DMS 273 treated with DMSO at 0.1 percent for 48 hours (cell line): ENCODE results near the gene PDZD2.

Experiments used
- DNase-seq: peaks from one replicate; lab custom pipeline; 2025; lab: John Stamatoyannopoulos, UW

The PDZD2 gene

DNA sequence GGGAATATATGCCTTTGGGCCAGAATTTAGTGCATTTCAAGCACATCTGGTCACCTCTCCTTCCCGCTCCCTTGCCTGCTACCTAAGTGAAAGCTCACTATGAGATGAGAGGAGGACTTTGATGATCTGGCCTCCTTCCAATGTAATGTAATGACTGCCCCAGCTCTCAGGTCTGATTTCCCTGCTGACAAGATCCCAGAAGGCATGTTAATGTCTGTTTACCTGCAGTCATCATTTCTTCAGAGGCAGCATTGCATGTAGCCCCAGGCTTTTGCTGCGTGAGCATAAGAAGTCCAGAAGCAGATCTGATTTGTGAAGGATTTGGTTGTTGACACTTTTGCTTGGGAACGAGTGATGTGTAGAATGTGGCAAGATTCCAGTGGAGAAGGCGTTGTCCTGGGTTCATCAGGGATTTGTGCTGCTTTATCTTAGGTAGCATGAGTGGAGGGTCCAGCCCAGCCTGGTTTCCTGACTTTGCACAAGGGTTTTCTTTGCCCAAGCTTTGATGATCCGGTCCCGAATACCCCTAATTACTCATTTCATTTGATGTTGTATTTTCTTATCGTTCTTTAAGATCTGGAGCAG, 342.5 kb downstream of the PDZD2 start:
- no peak for DNase-seq

DNA sequence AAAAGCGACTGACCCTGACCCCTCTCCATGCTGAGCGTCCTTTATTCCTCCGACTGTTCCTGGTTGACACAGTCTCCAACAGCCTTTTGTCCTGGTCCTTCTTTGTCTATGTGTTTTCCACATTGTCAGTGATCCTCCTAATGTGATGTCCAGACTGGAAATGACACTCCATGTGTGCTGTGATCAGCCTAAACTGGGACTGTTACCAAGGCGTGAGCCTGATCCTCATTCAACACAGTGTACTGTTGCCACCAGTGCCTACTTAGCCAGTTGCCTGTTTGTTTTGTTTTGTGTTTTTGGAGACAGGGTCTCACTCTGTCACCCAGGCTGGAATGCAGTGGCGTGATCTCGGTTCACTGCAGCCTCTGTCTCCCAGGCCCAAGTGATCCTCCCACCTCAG, 343.1 kb downstream of the PDZD2 start:
- no peak for DNase-seq

DNA sequence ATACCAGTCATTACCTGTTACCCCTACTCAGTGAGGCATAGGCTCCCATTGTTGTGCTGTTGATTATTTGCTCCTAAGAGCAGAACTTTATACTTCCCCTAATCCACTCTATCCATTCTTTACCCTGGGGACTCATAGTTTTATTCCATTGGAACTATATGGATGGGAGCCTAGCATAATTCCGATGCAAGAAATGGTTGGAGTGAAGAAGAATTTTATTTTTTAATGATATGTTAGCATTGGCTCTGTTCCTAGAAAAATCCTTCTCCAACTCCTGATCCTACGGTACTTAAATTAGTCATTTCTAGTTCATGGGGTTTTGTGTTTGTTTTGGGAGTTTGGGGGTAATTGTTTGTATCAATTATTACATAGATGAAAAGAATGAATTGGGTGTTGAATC, 343.7 kb downstream of the PDZD2 start:
- DNase-seq: no peak

DNA sequence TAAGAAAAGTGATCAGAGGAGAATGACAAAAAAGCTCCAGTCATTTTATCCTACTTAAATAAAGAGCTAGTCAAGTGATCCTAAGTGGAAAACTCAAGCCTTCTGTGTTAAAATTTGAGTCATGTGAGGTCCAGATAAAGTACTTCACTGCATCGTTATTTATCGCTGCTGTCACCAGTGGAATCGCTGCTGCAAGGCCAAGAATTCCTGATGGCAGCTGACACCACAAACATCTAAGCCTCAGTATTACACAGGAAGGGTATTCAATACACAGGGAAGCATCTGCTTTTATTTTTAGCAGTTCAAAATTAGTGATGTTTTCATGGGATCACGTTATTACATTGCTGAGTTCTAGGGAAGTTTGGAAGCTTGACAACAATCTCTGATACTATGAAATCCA, 344.9 kb downstream of the PDZD2 start:
- DNase-seq: no peak

DNA sequence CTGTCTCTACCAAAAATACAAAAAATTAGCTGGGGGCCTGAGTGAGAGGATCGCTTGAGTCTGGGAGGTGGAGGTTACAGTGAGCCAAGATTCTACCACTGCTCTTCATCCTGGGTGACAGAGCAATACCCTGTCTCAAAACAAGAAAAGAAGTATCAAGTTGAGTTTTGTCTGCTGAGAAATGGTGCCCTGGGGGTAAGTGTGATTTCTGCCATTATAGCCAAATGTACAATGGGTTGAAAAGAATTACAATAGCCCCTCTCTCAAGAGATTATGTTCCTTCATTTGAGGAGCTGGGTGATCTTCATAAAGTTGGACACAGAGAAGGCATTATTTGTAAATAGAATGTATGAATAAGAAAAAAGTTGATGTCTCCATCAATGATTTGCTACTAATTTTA, 345.8 kb downstream of the PDZD2 start:
- DNase-seq: no peak

DNA sequence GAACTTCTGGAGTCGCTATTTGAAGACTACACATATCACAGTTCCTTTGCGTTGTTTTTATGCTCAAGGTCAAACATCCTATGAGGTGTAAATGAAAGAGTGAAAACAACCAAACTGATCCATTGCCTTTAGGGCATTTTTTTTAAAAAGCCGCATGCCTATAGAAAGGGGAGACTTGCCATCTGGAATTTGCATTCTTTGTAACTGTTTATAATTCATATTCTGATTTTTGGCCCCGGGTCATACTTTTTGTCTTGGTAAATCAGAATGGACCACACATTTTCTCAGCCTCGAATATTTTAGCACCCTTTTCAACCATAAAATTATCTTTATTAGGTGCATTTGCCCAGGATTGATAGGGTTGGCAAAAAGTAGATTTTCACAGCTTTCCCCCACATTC, 347.2 kb downstream of the PDZD2 start:
- no peak for DNase-seq

DNA sequence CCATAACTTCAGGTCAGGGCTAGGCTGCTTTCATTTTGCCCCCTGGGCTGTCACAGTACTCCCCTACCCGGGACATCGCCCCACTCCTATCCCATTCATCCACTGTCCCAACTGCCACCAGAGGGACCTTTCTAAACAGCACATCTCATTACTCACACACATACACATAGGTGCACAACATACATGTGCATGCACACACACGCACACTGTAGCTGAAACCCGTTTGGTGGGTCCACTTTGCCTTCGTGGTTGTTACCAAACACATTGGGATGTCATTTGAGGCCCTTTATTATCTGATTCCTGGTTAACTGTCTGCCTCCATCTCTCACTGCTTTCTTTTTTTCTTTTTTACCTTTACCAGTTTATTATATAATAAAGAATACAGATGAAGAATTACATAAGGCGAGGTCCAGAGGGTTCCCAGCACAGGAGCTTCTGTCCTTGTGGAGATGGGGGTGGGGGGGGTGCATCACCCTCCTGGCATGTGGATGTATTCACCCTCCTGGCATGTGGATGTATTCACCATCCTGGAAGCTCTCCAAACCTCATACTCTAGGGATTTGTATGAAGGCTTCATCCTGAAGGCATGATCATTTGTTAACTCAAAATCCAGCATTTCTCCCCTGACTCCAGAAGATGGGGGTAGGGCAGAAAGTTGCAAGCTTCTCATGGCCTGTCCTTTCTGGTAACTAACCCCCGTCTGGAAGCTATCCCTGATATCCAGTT, 349.2 kb downstream of the PDZD2 start:
- no peak for DNase-seq

DNA sequence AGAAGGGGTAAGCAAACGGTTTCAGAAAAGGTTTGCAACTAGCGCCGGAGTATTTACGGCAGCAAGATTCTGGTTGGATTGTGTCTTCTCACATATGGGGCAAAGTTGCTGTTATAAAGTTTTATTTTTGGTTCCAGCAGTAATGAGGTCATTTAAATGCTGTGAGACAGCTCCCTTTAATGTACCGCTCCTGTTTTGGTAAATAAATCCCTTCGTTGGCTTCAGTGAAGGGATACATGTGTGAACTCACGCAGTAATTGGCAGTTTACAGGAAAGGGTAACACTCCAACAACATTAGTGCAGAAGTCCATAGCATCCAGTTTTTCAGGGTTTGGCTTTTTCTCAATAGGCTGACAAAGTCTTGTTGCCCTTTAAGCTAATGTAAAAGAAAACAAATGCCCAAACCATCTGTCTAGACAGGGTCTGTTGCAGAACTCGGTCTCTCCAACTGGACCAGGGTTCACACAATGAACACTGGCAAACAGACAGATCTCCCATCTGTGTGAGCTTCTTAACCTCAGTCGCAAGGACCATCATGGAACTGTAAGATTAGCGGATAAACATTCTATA, 351.2 kb downstream of the PDZD2 start:
- no peak for DNase-seq

DNA sequence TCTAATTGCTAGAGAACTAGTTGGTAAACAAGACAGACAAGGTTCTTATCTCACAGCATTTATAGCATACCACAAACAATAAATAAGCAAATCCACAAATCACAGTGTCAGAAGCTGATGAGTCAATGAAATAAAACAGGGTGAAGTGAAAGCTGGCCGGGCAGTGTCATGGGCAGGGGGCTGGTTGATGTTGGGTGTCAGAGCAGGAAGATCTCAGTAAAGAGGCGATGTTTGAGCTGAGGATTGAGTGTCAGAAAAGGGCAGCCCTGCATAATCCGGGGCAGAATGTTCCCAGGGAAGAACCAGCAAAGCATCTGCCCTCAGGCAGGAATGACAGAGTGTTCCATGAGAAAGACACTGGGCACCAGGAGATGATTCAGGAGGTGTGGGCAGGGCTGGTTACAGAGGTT, 351.8 kb downstream of the PDZD2 start:
- DNase-seq: no peak

DNA sequence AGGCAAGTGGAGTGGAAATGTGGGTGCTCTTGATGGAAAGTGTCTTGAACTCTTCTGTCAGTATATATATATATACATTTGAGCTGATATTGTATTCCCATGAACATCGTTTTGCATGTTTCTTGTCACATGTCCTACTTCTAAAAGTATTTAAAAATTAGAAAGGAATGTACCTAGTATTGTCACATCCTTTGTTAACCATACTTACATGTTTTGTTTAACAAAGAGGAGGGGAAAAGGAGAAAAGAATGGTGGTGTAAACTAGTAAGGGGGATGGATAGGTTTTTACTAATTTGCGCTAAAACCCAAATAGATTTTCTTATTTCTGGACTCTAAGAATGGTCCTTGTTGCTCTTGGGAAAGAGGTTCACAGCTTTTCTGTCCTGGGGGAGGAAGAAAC, 353.4 kb downstream of the PDZD2 start:
- no peak for DNase-seq

DNA sequence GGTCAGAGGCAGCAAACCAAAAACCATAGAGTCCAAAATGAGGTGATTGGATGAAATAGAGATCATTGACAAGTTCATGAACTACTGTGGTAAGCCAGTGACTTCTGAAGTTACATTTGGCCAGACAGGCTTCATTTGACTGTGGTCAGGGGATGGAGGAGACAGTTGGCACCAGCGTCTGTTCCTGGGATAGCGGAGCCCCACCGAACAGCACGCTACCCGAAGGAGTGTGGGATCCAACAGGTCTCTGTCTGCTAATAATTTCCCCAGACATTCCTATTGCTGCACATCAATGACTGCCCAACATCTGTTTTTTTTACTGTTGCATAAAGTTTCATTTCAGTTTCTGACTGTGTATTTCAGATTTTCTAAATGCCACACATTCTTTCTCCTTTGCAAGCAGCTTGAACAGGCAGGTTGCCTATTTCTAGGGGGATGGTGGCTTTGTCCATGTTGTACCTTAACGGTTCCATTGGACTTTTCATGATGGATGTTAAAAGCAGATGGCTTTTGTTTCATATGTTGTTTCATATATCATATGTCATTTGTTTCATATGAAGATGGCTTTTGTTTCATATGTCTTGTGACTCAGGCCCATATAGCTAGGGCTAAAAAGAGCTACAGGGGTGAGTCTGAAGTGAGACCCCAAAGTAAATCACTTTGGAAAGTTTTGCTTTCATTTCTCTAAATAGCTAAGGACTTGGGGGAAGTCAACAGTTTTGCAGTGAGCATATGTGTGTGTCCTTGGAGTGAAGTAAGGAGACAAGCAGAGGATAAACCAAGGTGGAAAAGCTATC, 354.4 kb downstream of the PDZD2 start:
- DNase-seq: no peak

DNA sequence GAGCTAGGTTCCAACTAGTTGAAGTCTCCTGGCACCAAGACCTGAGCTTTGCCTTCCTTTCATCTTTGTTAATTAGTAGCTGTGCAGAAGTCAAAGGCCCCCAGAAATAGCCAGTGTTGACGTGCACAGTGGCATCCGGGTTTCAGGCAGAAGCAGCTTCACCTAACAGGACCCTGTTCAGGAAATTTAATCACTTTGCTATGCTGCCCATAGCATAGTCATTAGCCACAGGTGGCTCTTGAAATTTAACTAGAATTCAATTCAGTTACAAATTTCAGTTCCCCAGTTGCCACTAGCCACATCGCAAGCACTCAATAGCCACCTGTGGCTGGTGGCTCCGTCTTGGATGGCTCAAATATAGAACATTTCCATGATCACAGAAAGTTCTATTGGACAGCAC, 356.1 kb downstream of the PDZD2 start:
- no peak for DNase-seq

DNA sequence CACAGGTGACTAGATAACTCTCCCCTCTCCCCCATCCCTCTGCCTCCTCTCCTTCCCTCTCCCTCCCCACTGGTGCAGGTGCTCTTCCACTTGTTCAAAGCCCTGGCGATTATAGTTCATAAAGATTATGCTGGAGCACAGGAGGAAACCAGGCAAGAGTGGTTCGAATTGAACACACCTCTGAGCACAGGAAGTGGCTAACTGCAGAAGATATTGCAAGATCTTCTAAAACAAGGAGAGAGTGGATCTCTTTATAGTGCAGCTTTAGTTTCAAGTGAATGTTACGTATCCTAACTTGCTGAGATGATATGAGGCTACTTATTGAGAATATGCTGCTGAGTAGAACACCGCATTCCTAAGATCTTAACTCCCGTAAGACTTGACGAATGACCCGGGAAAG, 356.8 kb downstream of the PDZD2 start:
- DNase-seq: no peak

DNA sequence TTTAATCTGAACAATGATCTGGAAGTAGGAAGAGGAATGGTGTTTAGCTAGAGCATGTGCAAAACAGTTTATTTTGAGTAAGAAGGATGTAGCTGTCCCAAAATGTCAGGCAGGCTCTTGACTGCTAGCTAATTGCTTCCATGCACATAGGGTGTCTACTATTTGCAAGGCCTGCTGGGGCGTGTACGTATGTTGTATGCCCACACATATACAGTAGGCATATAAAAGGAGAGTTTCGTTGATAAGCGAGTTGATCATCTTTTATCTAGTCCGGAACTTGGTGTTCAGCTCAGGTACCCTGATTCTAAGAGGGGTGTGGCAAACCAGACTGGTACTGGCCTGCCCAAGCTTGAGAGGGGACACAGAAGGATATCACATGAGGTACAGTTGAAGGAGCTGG, 358.0 kb downstream of the PDZD2 start:
- DNase-seq: no peak

DNA sequence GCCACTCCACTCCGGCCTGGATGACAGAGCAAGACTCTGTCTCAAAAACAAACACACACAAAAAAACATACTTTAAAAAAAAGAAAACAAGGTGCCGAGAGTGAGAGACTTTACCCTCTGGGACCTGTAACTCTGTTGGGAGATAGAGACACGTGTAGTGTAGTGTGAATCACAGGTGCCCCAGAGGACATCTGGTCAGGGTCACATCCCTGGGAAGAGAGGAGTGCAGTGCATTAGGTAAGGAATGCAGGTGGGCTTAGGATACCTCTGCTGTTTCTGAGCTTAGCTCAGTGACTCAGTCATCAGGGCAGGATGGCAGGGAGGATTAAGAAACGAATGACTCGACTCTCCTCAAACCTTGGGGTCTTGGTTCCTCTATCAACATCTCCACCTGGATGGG, 360.5 kb downstream of the PDZD2 start:
- DNase-seq: no peak

DNA sequence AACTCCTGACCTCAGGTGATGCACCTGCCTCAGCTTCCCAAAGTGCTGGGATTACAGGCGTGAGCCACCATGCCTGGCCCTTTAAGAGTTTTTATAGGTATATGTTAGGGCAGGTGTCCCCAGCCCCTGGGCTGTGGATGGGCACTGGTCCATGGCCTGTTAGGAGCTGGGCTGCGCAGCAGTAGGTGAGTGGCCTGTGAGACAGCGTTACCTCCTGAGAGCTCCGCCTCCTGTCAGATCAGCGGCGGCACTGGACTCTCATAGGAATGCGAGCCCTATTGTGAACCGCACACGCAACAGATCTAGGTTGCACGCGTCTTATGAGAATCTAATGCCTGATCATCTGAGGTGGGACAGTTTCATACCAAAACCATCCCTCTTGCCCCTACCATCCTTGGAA, 361.8 kb downstream of the PDZD2 start:
- DNase-seq: no peak

DNA sequence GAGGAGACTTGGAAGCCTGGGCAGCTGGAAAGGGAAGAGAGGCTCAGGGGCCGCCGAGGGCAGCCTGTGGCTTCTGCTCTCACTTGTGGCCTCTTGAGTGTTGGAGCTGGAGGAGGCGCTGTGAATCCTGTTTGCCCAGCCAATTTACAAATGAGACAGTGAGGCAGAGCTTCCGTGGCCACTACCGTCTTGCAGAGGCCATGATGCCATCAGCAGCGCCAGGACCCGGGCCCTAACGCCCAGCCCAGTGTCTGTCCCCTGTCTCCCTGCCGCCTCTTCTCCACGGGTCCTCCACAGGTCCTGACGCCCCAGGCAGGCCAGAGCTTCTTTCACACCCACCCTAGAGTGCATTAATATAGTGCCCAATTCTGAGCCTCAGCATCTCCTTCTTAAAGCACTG, 362.4 kb downstream of the PDZD2 start:
- no peak for DNase-seq

DNA sequence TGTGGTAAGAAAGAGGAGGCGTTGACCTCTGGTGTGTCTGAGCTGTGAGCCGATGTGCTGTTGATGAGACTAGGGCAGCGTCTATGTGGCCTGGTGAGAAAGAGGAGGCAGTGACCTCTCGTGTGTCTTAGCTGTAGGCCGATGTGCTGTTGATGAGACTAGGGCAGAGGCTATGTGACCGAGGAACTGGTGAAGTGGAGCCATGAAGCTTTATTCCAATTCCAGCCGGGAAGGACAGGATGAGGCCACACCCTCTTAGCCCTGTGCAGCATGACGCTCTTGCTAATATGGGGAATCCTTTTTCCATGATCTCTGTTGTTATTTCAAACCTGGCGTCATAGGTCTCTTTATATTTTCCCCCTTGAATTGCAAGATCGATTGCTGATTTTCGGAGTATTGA, 362.8 kb downstream of the PDZD2 start:
- DNase-seq: no peak

DNA sequence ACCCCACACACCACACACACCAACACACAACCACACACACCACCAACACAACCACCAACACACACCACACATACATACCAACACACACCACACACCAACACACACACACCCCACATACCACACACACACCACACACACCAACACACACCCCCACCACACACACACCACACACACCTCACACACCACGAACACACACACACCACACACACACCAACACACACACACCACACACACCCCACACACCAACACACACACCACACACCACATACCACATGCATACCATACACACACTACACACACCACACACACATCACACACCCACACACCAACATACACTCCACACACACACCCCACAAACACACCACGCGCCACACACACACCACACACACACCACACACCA, 363.8 kb downstream of the PDZD2 start:
- no peak for DNase-seq

DNA sequence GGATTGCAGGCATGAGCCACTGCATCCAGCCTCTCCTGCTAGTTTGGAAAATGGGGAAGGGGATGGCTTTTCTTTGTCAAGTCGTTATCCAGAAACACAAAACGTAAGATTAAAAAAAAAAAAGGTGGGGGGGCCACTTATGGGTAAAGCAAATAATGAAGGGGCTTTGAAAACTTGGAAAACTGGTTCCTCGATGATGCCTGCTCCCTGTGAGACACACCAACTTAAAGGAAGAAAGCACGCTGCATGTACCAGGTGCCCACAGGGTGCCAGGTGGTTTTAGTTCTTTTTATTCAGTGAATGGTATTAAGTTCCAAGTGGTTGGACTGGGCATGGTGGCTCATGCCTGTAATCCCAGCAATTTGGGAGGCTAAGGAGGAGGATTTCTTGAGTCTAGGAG, 365.1 kb downstream of the PDZD2 start:
- DNase-seq: no peak

DNA sequence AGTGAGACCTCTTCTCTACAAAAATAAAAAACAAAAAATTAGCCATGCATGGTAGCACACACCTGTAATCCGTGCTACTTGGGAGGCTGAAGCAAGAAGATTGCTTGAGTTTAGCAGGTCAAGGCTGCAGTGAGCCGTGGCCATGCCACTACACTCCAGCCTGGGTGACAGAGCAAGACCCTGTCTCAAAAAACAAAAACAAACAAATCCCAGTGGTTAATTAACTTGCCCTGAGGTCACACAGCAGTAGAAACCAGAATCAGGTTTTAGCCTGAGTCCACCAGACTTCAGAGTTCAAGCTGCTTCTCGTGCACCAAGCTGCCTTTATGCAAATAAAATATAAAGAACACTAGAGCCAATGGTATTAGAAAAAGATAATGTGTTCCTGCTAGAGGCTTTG, 365.5 kb downstream of the PDZD2 start:
- no peak for DNase-seq

DNA sequence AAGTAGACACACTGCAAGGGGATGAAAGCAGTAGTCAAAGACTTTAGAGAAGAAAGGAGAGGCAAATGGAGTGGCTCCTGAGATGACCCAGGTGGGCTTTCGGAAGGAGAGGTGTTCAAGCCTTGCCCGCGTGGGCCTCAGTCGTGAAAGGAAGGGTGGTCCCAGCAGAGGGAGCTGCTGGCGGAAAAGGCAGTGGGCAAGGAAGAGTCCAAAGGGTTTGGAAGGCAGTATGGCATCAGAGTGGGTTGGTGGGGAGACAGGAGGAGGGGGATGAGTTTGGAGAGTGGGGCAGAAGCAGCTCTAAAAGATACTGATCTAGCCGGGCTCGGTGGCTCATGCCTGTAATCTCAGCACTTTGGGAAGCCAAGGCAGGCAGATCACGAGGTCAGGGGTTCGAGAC, 369.8 kb downstream of the PDZD2 start:
- DNase-seq: no peak

DNA sequence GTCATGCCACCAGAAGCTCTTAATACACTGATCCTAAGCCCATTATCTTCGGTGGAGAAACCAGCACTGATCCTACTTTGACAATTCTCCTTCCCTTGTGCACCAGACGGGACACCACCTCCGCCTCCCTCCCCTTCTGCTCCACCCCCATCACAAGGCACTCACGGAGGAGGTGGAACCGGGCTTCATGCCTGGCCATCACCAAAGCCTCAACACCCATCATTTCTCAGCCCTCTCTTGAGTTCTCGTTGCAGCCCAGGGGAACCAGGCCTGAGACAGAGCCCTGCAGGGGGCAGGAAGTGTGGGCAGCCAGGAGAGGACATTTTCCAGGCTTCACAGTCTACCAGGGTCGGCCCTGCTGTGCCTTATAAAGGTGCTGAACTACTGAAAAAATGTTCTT, 374.7 kb downstream of the PDZD2 start:
- no peak for DNase-seq
